Measurements from ENCODE around the gene PPIP5K2.

DNA sequence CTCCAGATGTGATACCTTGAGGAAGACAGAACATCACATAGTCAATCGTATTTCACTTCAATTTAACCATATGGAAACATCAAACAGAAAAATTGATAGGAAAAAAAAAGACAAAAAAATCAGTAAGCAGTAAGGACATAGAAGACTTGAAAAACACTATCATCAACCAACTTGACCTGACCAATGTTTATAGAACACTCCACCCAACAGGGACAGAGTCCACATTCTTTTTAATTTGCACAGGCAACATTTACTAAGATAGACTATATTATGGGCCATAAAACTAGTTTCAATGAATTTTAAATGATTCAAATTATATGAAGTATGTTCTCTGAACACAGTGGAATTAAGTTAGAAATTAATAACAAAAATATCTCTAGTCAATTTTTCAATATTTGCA is 117.7 kb downstream of the PPIP5K2 start:
- no peak for TF ChIP-seq CTCF (IDR thresholded peaks at IDR 0.05; ENCODE audit: low read length)
- TF ChIP-seq EZH2phosphoT487 (IDR thresholded peaks at IDR 0.05; ENCODE audit: low read length): no peak
- no peak for TF ChIP-seq EZH2 (optimal IDR thresholded peaks at IDR 0.05; ENCODE audit: low read depth, low read length)
